Esophagus squamous epithelium (tissue), 4 donors: ENCODE data around the gene KCND2.

ENCODE experiments used
- POLR2A ChIP-seq, 4 donors: fragments of 450-650 bp; IDR thresholded peaks; one replicate each; pipeline ENCODE4 v1.6.1; 2017; ENCODE audit warnings: antibody characterized with exemption in 4 of 4, mild to moderate bottlenecking in 4 of 4, moderate library complexity in 3 of 4
- TF ChIP-seq, protein P1 (sequence below), 6 experiments: fragments of 450-650 bp in 4 of 6; fragments of 200-600 bp in 2 of 6; sonication (generic) in 2 of 6; IDR thresholded peaks; one replicate each; pipeline ENCODE4 v1.5.1; 2016 to 2019; ENCODE audit warnings: antibody characterized with exemption in 6 of 6, mild to moderate bottlenecking in 4 of 6, moderate library complexity in 4 of 6

DNA sequence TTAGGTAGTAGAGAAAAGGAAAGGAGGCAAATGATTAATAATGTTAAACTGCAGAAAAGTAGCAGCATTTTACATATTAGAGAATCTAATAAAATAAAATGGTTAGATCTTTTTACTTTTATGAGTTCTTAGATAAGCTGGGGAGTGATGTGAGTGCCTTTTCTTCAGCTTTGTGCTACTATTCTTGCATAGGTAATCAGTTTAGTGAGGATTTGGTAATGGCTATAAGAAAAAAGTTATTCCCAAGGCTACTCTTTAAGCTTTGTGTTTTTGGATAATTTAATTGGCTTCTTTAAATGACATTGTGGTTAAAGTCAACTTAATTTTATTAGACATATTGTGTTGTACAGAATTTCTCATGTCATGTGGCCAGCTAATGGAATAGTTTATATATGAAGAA, 3.7 kb downstream of the KCND2 start:
- TF ChIP-seq, protein P1, sequence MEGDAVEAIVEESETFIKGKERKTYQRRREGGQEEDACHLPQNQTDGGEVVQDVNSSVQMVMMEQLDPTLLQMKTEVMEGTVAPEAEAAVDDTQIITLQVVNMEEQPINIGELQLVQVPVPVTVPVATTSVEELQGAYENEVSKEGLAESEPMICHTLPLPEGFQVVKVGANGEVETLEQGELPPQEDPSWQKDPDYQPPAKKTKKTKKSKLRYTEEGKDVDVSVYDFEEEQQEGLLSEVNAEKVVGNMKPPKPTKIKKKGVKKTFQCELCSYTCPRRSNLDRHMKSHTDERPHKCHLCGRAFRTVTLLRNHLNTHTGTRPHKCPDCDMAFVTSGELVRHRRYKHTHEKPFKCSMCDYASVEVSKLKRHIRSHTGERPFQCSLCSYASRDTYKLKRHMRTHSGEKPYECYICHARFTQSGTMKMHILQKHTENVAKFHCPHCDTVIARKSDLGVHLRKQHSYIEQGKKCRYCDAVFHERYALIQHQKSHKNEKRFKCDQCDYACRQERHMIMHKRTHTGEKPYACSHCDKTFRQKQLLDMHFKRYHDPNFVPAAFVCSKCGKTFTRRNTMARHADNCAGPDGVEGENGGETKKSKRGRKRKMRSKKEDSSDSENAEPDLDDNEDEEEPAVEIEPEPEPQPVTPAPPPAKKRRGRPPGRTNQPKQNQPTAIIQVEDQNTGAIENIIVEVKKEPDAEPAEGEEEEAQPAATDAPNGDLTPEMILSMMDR (IDR thresholded peaks at IDR 0.05) = no peak
- no peak for TF ChIP-seq POLR2A (IDR thresholded peaks at IDR 0.05)
